ENCODE measurements around the gene BRD4.

BRD4 gene

DNA sequence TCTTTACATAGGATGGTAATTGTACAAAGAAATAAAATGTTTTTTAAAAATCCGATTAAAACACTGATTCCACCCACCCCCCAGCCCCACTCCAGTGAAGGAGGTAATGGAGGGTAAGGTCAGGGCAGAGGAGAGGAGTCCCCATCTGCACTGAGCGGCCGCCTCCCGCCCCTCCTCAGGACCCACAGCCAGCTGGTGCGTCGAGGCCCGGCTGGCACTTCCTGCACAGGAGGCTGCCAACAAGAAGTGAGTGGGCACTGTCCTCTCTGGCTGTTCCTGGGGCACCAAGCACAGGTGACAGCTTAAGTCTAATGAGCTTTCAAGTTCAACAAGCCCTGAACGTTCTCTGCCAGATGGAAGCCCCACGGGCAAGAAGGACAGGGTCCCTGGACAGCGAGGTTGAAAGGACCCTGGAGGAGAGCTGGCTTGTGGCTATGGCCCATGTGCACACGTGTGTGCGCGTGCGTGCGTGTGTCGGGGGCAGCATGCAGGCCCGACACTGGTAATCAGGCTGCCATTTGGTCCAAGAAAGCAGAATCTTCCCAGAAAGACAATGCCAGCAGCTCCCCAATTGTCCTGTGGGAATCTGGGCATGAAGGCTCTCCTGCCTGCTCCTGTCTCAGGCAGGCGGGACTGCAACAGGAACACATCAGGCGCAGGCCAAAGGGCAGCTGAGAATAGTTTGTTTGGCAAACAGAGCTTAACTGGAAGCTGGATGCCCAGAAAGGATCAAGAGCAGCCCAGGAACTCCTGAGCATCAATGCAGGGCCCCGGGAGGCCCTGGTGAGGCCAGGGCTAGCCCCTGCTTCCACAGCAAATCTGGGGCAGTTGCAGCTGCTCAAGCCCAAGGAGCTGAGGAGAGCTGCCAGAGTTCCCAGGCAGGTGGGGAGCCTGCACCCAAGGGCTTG lies 85.0 kb downstream of the BRD4 start:
- DNase-seq, result no peak

DNA sequence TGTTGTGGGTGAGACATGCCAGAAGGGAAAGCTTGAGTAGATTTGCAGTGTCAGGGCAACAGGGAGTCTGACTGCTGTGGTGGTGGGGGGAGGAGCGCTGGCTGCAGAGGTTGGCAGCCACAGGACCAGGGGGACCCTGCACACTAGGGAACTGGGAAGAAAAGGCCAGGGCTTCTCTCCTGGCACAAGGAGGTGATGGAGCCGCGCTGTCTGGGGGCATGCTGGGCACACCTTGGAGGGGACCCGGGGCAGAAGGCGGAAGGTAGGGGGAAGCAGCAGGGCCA lies 86.2 kb downstream of the BRD4 start:
- no peak for DNase-seq

DNA sequence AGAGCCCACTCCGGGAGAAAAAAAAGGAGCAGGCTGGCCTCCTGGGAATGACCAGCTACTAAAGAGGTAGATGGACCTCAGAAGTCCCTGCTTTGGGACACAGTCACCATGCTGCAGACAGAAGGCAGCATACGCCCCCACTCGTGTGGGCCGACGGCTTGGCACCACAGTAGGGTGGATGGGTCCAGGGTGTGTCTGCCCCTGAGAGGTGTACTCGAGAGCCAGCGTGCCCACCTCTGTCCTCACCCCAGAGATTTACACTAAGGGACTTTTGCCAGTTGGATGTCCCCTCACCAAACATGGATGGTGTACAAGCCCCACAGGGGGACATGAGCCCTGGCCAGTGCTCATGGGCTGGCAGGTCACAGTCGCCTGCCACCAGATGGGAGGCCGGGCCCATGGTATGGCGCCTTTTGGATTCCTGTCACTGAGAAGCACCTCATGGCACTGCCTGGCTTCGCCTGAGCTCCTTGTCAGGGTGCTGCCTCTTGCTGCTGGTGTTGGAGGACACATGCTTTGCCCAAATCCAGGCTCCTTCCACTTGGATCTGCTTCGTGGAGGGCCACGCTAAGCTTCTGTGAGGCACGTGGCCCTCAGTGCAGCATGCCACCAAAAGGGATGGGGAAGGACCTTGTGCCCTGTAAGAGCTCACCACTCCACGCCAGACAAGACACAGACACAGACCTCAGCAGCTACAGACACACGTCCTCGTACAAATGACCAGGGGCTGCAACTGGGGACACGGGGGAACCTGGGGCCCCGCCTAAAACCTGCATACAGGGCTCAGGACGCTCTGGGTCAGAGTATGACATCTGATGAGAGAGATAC lies 86.8 kb downstream of the BRD4 start:
- DNase-seq, result no peak

DNA sequence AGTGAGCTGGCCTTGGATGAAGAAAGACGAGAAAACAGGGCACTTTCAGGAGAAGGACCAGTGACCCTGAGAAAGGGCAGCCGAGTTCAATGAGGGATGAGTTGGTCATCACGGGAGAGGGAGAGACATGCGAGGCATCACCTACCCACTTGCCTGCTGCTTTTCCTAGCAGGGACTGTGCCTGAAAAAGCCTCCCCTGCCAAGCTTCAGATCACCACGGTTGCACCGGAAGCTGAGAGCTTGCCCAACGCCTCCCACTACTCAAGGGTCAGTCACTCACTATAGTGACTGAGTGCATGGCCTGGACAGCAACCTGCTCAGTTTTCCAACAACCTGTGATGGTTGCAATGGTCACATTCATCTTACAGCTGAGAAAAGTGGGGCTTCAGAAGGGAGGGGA lies 87.5 kb downstream of the BRD4 start:
- DNase-seq, result no peak

DNA sequence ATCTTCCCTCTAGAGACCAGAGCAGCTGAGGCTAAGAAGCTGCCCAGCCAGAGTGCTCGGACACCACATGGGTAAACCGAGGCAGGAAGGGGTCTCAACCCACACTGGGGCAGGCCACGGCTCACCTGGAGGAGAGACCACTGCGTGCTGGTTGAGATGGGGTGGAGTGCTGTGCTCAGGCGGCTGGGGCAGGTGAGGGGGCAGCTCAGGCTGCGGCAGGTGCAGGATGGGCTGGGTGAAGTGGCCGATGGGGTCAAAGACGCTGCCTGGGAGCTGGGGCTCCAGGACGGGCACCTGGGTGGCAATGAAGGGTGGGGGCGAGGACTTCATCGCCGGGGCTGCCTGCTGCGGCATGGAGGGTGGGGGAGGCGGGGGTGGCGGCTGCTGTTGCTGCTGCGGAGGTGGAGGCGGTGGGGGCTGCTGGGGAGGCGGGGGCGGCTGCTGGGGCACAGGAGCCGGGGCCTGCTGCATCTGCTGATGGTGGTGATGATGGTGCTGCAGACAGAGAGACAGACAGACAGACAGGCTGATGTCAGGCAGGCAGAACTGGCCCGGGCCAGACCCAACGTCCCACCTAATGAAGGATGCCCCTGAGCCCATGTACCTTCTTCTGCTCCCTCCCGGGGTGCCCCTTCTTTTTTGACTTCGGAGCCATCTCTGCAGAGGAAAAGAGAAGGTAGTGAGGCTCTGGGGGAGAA lies 88.1 kb downstream of the BRD4 start:
- DNase-seq, result no peak

DNA sequence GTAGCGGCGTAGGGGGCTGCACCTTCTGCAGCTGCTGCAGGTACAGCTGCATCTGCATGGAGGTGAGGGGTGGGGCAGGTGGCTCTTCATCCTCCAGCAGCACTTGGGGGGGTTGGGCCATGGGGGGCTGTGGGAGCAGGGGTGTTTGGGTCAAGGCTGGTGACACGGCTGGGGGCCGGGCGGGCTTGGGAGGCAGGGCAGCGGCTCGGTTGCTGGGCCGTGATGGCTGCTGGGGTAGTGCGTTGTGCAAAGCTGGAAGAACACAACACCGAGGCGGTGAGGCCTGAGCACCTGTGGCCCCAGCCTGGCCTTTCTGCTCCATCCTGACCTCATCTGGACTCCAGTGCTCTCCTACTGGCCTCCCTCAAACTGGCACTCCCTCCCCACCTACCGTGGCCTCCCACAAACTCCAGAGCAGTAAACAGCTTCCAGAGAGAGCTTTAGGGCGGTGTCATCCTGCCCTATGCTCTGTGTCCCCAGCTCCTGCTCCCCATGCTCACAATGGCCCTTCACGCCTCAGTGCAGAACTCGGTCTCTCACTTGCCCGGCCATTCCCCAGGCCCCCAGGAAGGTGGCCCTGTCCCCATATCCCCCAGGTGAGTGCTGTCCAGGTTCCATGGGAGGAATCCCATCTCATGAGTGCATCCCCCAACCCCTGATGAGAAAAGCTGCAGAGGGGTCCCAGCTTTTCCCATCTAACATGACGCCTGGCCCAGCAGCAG lies 88.9 kb downstream of the BRD4 start:
- DNase-seq, result no peak

DNA sequence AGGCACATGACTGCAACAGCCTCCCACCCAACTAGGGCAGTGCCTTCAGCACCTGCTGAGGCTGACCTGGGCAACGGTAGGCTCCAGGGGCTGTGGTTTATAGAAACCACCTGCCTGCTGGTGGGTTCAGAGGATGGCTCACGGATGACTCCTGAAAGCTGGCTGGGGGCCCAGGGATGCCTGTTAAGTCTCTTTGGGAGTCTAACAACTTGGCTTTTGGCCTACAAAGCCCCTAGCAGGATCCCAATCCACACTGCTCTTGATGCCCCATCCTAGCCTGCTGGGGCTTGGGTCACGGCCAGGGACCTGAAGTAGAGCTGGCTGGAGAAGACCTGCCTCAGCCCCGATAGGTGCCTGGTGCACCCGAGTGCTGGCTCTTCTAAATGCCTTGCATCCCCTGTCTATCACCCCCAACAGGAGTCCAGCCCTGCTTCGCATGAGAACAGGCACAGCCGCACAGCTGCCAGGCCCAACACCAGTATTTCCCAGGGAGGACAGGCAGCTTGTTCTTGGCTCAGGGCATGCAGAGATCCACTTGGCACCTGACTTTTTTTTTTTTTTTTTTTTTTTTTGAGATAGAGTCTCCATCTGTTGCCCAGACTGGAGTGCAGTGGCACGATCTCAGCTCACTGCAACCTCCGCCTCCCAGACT lies 91.0 kb downstream of the BRD4 start:
- no peak for DNase-seq

DNA sequence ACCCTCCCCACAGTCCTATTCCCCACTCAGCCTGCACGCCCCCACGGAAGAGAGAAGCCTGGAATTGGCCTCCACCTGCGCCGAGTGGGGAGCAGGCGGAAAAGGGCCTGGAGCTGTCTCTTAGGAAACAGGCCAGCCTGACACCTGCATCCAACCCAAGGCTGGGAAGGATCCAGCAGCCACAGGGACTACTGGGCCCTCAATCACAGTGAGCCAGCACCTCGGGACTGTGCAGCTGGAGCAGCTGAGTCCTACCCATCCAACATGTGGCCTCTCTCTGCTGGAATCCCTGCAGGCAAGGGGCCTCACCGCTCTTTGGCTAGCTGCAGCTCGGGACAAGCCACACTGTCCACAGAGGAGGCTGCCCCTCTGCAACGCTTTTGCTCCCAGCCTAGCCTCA lies 91.8 kb downstream of the BRD4 start:
- DNase-seq, result no peak

DNA sequence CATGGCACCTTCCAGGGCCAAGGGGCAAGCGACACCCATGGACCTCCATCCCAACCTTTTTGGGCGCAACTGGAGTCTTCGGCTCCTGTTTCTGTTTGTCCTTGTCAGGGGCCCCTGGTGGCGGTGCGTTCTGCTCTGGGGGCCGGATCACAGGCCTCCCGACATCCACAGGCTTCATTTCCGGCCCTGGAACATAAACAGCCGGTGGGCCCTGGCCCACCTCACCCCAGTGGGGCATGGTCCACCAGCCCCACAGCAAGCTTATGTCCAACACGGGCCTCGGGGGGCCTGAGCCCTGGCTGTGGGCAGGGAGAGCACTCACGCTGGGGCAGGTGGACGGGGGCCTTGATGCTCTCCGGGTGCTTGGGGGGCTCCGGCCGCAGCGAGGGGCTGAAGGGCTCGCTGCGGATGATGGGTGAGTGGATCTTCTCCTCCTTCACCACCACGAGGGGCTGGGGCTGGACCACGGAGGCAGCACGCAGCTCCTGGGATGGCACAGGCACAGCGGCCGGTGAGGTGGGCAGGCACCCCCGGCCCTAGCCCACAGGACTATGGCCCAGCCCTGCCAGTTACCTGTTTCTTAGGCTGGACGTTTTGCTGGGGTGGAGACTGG lies 92.9 kb downstream of the BRD4 start:
- no peak for DNase-seq

DNA sequence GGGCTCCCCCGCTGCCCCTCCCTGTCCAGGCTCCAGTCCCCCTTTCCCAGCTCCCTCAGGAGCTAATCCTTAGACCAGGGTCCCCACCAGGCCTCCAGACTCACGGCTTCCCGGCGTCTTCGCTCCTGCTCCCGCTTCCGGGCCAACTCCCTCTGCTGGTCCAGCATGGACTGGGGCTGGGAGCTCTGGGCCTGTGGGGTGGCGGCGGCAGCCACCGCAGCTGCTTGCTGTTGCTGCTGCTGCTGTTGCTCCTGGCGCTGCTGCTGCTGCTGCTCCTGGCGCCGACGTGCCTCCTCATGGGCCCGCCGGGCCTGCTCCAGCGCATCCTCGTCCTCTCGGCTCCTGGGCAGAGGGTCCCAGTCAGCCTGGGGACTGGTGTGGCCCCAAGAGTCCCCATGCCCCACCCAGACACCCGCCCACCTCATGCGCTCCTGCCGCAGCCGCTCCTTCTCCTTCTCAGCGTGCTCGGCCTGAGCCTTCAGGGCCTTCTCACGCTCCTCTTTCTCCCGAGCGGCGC lies 93.6 kb downstream of the BRD4 start:
- DNase-seq, result no peak

DNA sequence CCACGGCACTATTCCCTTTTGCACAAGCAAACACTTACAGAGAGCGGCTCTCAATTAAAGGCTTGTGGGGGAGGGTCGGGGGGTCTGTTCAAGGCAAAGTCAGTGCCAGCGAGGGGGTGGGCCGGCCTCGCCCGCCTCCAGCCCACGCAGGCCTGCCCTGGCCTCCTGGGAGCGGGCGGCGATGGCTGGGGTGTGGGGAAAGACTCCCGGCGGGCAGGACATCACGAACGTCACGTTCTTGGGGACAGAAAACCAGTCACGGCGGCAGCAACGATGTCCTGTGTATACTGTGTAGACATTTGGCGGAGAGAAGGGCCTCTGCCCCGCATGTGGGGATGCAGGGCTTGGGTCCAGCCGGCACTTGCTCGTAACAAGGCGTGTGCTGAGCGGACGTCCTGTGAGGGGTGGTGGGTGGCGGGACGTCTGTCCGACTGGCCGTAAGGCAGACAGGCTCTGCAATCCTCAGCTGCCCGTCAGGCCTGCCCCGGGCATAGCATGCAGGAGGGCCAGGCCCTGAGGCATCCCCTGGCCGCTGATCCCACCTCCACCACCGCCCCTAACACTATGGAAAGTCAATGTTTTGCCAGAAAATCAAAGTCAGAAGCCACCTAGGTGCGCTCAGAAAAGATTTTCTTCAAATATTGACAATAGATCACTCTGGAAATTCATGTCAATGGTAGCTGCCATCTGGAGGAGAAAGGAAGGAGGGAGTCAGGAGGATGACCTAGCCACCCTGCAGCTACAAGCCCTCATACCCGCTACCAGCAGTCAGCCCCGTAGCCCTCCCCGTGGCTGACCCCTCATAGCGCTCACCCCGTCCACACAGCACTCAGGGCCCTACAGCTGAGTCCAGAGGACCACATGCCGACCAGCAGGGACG lies 94.3 kb downstream of the BRD4 start:
- no peak for DNase-seq

DNA sequence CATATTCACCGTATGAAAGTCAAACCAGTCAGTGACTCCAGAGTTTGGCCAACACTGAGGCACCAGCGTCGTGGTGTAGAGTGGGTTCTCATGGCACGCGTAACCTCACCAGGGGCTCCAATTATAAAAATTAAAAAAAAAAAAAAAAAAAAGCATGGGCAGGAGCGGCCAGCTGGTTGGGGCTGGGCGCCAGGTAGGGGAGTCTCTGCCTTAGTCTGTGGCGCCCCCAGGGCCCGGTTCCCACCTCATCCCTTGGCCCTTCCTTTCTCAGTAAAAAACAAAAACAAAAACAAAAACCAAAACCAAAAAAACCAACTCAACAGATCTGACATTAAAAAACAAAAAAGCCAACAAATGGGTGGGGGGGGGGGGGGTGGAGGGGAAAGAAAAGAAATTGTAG lies 95.5 kb downstream of the BRD4 start:
- no peak for DNase-seq

DNA sequence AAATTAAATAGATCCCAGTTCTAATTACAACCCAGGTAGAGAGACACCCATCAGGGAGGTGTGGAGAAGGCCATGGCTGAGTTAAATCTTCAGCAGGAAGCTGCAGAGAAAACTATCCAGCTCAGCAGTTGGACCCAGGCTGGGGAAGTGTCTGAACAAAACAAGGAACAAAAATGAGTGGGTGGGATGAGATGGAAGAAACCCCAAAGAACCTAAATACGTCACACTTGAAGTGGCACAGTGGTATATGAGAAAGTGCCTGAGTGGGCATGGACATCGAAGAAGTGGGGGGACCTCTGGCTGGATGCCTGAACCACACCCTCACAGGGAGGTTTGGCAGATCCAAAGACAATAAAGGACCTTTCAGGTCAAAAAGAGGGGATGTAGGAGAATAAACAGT lies 96.6 kb downstream of the BRD4 start:
- no peak for DNase-seq

DNA sequence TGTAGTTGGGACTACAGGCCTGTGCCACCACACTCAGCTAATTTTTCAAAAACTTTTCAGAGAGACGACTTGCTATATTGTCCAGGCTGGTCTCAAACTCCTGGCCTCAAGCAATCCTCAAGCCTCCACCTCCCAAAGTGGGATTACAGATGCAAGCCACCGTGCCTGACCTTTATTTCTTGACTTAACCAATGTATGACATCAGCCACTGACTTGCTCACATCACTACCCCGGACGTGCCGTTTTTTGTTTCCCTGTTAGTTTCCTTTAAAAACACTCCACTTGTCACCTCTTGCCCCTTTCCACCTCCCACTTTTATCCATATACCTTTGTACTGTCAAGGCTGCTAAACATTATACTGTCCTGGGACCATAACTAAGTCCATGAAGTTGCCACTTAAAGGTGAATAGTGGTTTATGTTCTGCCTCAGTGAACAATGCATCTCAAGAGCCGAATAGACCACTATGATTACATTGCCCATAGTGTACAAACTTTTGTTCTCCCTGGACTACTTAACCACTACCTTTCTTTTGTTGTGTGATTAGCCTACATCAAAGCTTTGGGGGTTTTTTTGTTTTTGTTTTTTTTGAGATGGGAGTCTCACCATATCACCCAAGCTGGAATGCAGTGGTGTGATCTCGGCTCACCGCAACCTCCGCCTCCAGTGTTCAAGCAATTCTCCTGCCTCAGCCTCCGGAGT lies 97.8 kb downstream of the BRD4 start:
- no peak for DNase-seq

DNA sequence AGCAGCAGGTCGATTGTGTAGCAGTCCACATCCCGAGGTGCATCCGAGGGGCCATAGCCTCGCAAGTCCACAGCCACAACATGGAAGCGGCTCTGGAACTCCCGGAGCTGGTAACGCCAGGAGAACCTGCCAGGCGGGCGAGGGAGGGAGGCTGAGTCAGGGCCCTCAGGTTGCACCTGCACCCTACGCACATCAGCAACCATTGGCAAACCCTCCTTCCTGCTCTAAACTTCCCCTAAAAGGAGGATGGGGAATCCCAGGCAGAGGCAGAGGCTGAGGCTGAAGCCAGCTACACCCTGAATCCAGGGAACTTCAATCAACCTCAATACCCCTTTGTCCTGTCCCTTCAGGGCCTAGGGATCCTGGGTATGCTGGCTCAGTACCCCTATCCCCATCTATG lies 101.1 kb downstream of the BRD4 start:
- DNase-seq, result peak; percentile 32

DNA sequence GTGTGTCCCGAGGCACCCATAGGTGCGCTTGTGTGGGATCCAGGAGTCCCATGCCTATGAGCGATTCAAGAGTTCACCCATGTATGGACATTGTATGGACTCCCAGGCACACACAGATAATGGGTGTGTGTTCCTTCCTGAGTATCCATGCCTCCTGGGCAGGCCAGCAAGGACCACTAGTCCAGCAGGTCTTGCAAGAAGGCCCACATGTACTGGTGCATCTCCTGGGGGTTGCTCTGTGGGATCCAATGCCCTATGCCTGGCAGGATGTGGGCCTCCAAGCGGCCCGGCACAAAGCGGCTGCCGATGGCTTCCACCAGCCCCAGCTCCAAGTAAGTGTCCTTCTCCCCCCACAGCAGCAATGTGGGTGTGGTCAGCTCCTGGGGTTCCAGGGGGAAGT lies 105.1 kb downstream of the BRD4 start:
- no peak for DNase-seq

DNA sequence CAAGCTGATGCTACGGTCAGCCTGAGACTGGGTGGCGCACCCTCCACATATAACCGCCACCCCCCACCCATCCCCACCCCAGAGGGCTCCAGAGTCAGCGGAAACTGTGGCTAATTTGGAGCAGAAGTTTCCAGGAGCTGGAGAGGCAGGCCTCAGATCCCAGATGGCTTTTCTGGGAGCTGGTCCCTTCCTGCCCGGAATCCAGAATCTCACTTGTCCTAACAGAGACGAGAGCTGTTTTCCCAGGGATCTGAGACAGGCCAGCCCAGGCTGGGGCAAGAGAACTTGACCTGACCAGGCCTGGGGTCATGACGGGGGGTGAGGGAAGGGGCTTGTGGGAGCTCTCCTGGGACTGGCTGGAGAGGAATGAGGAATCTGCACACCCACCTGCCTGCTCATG lies 106.6 kb downstream of the BRD4 start:
- no peak for DNase-seq

DNA sequence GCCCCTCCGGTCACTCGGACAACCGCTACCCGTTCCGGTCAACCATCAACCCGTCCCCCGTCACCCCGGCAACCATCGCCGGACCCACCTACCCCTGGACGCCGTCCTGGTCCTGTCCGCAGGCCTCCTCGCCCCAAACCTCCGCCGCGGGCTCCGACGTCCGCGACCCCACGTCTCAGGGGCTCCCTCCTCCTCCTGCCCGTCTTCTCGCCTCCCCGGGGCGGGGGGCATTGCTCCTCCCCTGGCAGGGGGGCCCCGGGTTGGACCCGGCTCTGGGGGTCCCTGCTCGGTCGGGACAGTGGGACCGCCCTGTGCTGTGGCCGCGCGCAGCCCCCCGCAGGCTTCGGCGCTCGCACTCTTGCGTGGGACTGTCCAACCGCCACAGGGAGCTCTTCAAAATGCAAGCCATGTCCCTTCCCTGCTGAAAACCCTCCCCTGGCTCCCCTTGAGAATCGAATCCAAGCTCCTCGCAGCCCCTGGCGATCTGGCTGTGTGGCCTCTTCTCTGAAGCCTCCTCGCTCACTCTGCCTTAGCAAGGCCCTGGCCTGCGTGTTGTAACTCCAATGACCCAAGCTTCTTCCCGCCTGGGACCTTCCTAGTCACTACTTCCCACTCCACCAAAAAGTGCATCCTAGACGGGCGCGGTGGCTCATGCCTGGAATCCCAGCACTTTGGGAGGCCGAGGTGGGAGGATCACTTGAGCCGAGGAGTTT lies 108.5 kb downstream of the BRD4 start:
- no peak for DNase-seq

Data from left hindlimb (tissue), 1 donor.